H9 (cell line): Measurements from ENCODE around the gene PLD1. TPM values are rescaled to one million over a fixed set of nuclear protein-coding genes. Genes with fewer than 3 reads are reported as not detected.

Experiments
- DNase-seq: peaks from one replicate; pipeline ENCODE4 v3.0.0-alpha.2; 2017
- H2AFZ ChIP-seq: one replicate; pipeline ENCODE4 v1.6.1; 2013; ENCODE audit warnings: mild to moderate bottlenecking, low read length, control low read depth, moderate library complexity
- H2AK5ac ChIP-seq: 2 replicates; pipeline ENCODE4 v1.6.1; 2013; ENCODE audit warnings: low read length, control low read depth, mixed read lengths; ENCODE audit not compliant: insufficient read length
- H2BK120ac ChIP-seq: one replicate; pipeline ENCODE4 v1.6.1; 2013; ENCODE audit warnings: low read depth, mild to moderate bottlenecking, low read length, control low read depth, inconsistent platforms; ENCODE audit not compliant: poor library complexity, severe bottlenecking
- H2BK12ac ChIP-seq: 2 replicates; pipeline ENCODE4 v1.6.1; 2013; ENCODE audit warnings: low read length, control low read depth, mixed read lengths, low read depth; ENCODE audit not compliant: insufficient read length
- H2BK15ac ChIP-seq: 2 replicates; pipeline ENCODE4 v1.6.1; 2013; ENCODE audit warnings: low read depth, low read length, control low read depth
- H2BK20ac ChIP-seq: one replicate; pipeline ENCODE4 v1.6.1; 2013; ENCODE audit warnings: low read depth, mild to moderate bottlenecking, low read length, control low read depth, inconsistent platforms; ENCODE audit not compliant: poor library complexity, severe bottlenecking
- H2BK5ac ChIP-seq: 2 replicates; pipeline ENCODE4 v1.6.1; 2013; ENCODE audit warnings: low read length, control low read depth, mixed read lengths; ENCODE audit not compliant: insufficient read length
- H3K14ac ChIP-seq: 2 replicates; pipeline ENCODE4 v1.6.1; 2013; ENCODE audit warnings: low read length, control low read depth; ENCODE audit not compliant: insufficient read depth
- H3K18ac ChIP-seq: 2 replicates; pipeline ENCODE4 v1.6.1; 2013; ENCODE audit warnings: low read depth, mild to moderate bottlenecking, mixed read lengths, low read length, control low read depth; ENCODE audit not compliant: insufficient read length
- H3K23ac ChIP-seq: 2 replicates; pipeline ENCODE4 v1.6.1; 2013; ENCODE audit warnings: low read length, control low read depth, mixed read lengths, low read depth; ENCODE audit not compliant: insufficient read length
- H3K23me2 ChIP-seq: 2 replicates; pipeline ENCODE4 v1.6.1; 2013; ENCODE audit warnings: low read depth, mild to moderate bottlenecking, mixed read lengths, low read length, control low read depth; ENCODE audit not compliant: insufficient read length, poor library complexity, severe bottlenecking
- H3K27ac ChIP-seq: 2 replicates; pipeline ENCODE4 v1.5.1; 2013; ENCODE audit warnings: low read length, control low read depth, mixed read lengths, low read depth; ENCODE audit not compliant: insufficient read length
- H3K27me3 ChIP-seq: 2 replicates; pipeline ENCODE4 v1.6.1; 2013; ENCODE audit warnings: low read length, control low read depth, inconsistent platforms; ENCODE audit not compliant: insufficient read depth
- H3K4ac ChIP-seq: 2 replicates; pipeline ENCODE4 v1.6.1; 2013; ENCODE audit warnings: low read depth, mild to moderate bottlenecking, control low read depth, inconsistent platforms, low read length, moderate library complexity
- H3K4me1 ChIP-seq: 2 replicates; pipeline ENCODE4 v1.6.1; 2013; ENCODE audit warnings: low read length, control low read depth, inconsistent platforms; ENCODE audit not compliant: insufficient read depth
- H3K4me2 ChIP-seq: 2 replicates; pipeline ENCODE4 v1.6.1; 2013; ENCODE audit warnings: low read length, control low read depth, mixed read lengths; ENCODE audit not compliant: insufficient read length, insufficient read depth
- H3K56ac ChIP-seq: 2 replicates; pipeline ENCODE4 v1.6.1; 2013; ENCODE audit warnings: low read depth, mild to moderate bottlenecking, mixed read lengths, low read length, control low read depth; ENCODE audit not compliant: insufficient read length
- H3K79me1 ChIP-seq: 2 replicates; pipeline ENCODE4 v1.6.1; 2013; ENCODE audit warnings: low read depth, mild to moderate bottlenecking, moderate library complexity, low read length, control low read depth, inconsistent platforms; ENCODE audit not compliant: insufficient read depth, poor library complexity, severe bottlenecking
- H3K79me2 ChIP-seq: 2 replicates; pipeline ENCODE4 v1.6.1; 2013; ENCODE audit warnings: low read length, control low read depth, inconsistent platforms; ENCODE audit not compliant: insufficient read depth
- H3K9ac ChIP-seq: 2 replicates; pipeline ENCODE4 v1.6.1; 2013; ENCODE audit warnings: low read length, control low read depth, mixed read lengths; ENCODE audit not compliant: insufficient read length; ENCODE audit errors: extremely low read depth
- H3K9me3 ChIP-seq: one replicate; pipeline ENCODE4 v1.6.1; 2013; ENCODE audit warnings: low read depth, low read length, inconsistent platforms; ENCODE audit not compliant: control insufficient read depth
- H3T11ph ChIP-seq: one replicate; pipeline ENCODE4 v1.6.1; 2013; ENCODE audit warnings: mild to moderate bottlenecking, low read length, control low read depth, inconsistent platforms
- H4K20me1 ChIP-seq: one replicate; pipeline ENCODE4 v1.6.1; 2013; ENCODE audit not compliant: control insufficient read depth, insufficient read length, insufficient read depth
- H4K5ac ChIP-seq: 2 replicates; pipeline ENCODE4 v1.6.1; 2013; ENCODE audit warnings: low read depth, mild to moderate bottlenecking, mixed read lengths, low read length, control low read depth; ENCODE audit not compliant: insufficient read length
- H4K8ac ChIP-seq: replicated peaks from 2 replicates; pipeline ENCODE4 v1.6.1; 2013; ENCODE audit warnings: low read length, control low read depth, mixed read lengths, low read depth; ENCODE audit not compliant: insufficient read length
- H4K91ac ChIP-seq: 2 replicates; pipeline ENCODE4 v1.6.1; 2013; ENCODE audit warnings: low read depth, mild to moderate bottlenecking, moderate library complexity, mixed read lengths, low read length, control low read depth; ENCODE audit not compliant: insufficient read length
- H3K27ac Mint-ChIP-seq, 3 experiments: 2 replicates in 2 of 3; 3 replicates in 1 of 3; pipeline ENCODE4 v1.8.0; 2020 to 2021; ENCODE audit warnings: mixed read lengths in 3 of 3, mild to moderate bottlenecking in 1 of 3, moderate library complexity in 1 of 3
- H3K27me3 Mint-ChIP-seq: 2 replicates; pipeline ENCODE4 v1.8.0; 2021; ENCODE audit warnings: low read depth, mild to moderate bottlenecking, moderate library complexity, mixed read lengths
- H3K36me3 Mint-ChIP-seq, 3 experiments: 2 replicates in 2 of 3; 3 replicates in 1 of 3; pipeline ENCODE4 v1.8.0; 2020 to 2021; ENCODE audit warnings: low read depth in 3 of 3, mixed read lengths in 3 of 3; ENCODE audit not compliant: insufficient read depth in 1 of 3
- H3K4me1 Mint-ChIP-seq, 2 experiments: 2 replicates each; pipeline ENCODE4 v1.8.0; 2020; ENCODE audit warnings: mixed read lengths in 2 of 2
- H3K4me3 Mint-ChIP-seq, 2 experiments: 2 replicates in 1 of 2; 3 replicates in 1 of 2; pipeline ENCODE4 v1.8.0; 2020 to 2021; ENCODE audit warnings: mild to moderate bottlenecking in 2 of 2, mixed read lengths in 2 of 2, moderate library complexity in 1 of 2
- H3K9me3 Mint-ChIP-seq, 2 experiments: 2 replicates in 1 of 2; 3 replicates in 1 of 2; pipeline ENCODE4 v1.8.0; 2020; ENCODE audit warnings: mild to moderate bottlenecking in 2 of 2, mixed read lengths in 2 of 2, moderate library complexity in 1 of 2
- CTCF ChIP-seq: fragments of 200-600 bp; sonication (generic); conservative IDR thresholded peaks from 3 replicates; pipeline ENCODE4 v1.8.0; 2021; ENCODE audit warnings: antibody characterized with exemption, mild to moderate bottlenecking
- WGBS: extraction: QIAGEN DNeasy Blood & Tissue Kit; methylation state at CpG from one replicate; pipeline ENCODE4 v1.1.7; 2013; ENCODE audit warnings: missing lambda C conversion rate, low lambda C conversion rate, mixed read lengths; ENCODE audit not compliant: insufficient read length; ENCODE audit errors: extremely low coverage; 5-methylcytosine and 5-hydroxymethylcytosine counted together
- total RNA-seq: library from RNA; stranded (reverse); gene quantifications from 2 replicates; pipeline ENCODE4 v1.2.1, GENCODE V29; 2021

PLD1 gene
- total RNA-seq, 1 experiment from 2014 or later: 1.8 TPM

GRCh38 chr3:171832989-171833388, 22.7 kb upstream of the PLD1 start:
- 0 out of 2 replicates have a peak, but pooled peaks cover 2% of the 10 kb centered on the region for H3K4me1 ChIP-seq
- Mint-ChIP-seq H3K27ac (peak overlapping the region in 1 of 3 experiments; percentile 59; a peak in 1 of 7 replicates), H3K36me3 (no peaks in the 10 kb centered on the region), H3K4me1 (peaks cover 7% of the 10 kb centered on the region in 2 experiments), H3K27me3 (peaks cover under 1% of the 10 kb centered on the region; the same call in 1 of the 2 replicates), H3K9me3 (no peaks in the 10 kb centered on the region), H3K4me3 (no peak overlapping the region)
- no peak overlapping the region for H3K23ac ChIP-seq
- H3K4ac ChIP-seq: no peak overlapping the region
- H2BK15ac ChIP-seq: no peak overlapping the region
- H3K27me3 ChIP-seq: no peaks in the 10 kb centered on the region
- H2AFZ ChIP-seq: no peak overlapping the region
- no peak overlapping the region for H2BK120ac ChIP-seq
- H3K14ac ChIP-seq: no peak overlapping the region
- no peaks in the 10 kb centered on the region for H4K20me1 ChIP-seq
- H3T11ph ChIP-seq: no peak overlapping the region
- no peak overlapping the region for H4K8ac ChIP-seq
- no peaks in the 10 kb centered on the region for H3K23me2 ChIP-seq
- no peaks in the 10 kb centered on the region for H3K79me2 ChIP-seq
- no CpG with 5 or more reads among the region's 5 CpGs for WGBS
- no peak overlapping the region for H4K91ac ChIP-seq
- no peak overlapping the region for H2BK20ac ChIP-seq
- H3K56ac ChIP-seq: no peak overlapping the region
- H3K4me2 ChIP-seq: no peak overlapping the region
- DNase-seq: no peak
- H3K9ac ChIP-seq: no peak overlapping the region
- H2BK12ac ChIP-seq: no peak overlapping the region
- H2AK5ac ChIP-seq: no peak overlapping the region
- H2BK5ac ChIP-seq: no peak overlapping the region
- H3K27ac ChIP-seq: no peak overlapping the region
- H4K5ac ChIP-seq: no peak overlapping the region
- no peak for TF ChIP-seq CTCF
- H3K9me3 ChIP-seq: no peaks in the 10 kb centered on the region
- H3K79me1 ChIP-seq: no peaks in the 10 kb centered on the region
- H3K18ac ChIP-seq: no peak overlapping the region
